ENCODE measurements around the gene RAB1A.

RAB1A gene

GRCh38 chr2:65067806-65068553, 61.9 kb downstream of the RAB1A start:
- no peak for TF ChIP-seq CTCF (IDR thresholded peaks at IDR 0.05)

GRCh38 chr2:65064728-65065552, 65.0 kb downstream of the RAB1A start:
- peak; percentile 58 for TF ChIP-seq CTCF (IDR thresholded peaks at IDR 0.05)

GRCh38 chr2:65062843-65063825, 66.8 kb downstream of the RAB1A start:
- TF ChIP-seq CTCF (IDR thresholded peaks at IDR 0.05): no peak

- no peak for TF ChIP-seq CTCF (IDR thresholded peaks at IDR 0.05)
Observed at GRCh38 chr2:65061910-65062339, 68.0 kb downstream of the RAB1A start.

GRCh38 chr2:65061146-65061909, 68.6 kb downstream of the RAB1A start:
- TF ChIP-seq CTCF (IDR thresholded peaks at IDR 0.05): no peak

- TF ChIP-seq CTCF (IDR thresholded peaks at IDR 0.05): no peak
Observed at GRCh38 chr2:65059071-65059470, 70.8 kb downstream of the RAB1A start.
